Stimulated activated CD4-positive, alpha-beta T cell treated with anti-CD3 and anti-CD28 coated beads, Interleukin-1b, Interleukin-23, amount 100 ng/mL, for 1 hour (primary cell): ENCODE measurements around the gene KCNJ4.

ENCODE experiments used
- DNase-seq, 2 donors: peaks; one replicate each; pipeline ENCODE4 v3.0.0-alpha.2; 2020; ENCODE audit warnings: low read depth in 2 of 2

Gene KCNJ4

DNA sequence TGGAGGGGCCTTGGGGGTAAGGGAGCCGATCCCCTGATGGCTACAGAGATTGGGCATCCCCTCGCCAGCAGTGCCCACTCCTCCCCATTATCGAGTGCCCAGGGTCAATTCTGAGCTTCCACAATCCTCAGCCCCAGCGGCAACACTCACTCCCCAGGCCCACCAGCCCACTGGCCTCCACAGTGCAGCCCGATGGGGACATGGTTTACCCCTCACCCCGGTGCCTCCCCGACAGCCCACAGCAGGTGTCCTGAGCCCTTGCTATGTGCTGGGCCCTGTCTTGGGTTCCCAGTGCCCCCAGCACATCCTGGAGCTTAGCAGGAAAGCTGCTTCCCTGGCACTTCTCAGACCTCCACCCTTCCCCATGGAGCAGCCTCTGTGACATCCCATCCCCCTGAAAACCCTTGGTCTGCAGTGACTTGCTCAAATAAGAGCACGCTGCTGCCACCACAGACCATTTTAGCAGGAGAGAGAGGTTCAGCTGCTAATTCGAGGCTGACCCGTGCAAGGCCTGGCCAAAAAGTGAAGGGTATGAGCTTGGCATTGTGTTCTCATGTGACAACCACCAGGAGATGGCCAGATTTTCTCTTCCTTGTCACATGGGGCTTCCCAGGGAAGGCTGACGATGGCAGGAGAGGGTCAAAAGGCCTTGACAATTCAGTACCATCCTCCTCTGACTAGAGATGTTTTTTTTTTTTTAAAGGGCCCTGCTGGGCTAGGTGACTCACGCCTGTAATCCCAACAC lies 23.6 kb downstream of the KCNJ4 start:
- no peak for DNase-seq

DNA sequence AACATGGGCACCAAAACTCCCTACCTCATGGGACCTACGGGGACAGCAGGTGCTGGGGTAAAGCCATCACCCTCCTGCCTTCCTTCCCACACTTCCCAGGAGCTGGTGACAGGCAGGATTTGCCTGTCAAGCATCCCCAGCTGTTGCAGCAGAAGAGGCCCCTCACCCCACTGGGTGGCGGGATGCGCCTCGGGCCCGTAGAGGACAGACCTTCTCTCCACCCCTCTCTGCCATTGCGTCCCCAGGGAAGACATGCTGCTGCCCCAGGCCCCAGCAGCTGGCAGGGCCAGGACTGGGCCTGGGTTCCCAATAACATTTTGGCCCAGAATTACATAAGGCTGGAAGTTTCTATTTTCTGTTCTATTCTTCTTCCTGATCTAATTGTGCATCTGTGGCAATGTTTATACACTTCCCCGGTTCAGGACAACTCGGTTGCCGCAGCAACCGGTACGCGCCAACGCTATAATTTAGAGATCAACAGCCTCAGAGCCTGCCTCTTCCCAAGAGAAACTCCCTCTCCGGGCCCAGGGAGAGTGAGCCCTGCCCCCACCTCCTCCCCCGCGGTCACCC lies 25.4 kb downstream of the KCNJ4 start:
- DNase-seq, result no peak

DNA sequence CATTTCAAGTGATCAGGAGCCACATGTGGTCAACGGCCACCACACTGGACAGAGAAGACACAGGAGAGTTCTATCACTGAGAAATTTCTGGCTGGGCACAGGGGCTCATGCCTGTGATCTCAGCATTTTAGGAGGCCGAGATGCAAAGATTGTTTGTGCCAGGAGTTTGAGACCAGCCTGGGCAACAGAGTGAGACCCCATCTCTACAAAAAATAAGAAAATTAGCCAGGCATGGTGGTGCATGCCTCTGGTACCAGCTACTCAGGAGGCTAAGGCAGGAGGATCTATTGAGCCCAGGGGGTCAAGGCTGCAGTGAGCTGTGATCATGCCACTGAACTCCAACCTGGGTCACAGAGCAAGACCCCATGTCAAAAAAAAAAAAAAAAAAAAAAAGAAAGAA lies 26.3 kb downstream of the KCNJ4 start:
- DNase-seq, result no peak

DNA sequence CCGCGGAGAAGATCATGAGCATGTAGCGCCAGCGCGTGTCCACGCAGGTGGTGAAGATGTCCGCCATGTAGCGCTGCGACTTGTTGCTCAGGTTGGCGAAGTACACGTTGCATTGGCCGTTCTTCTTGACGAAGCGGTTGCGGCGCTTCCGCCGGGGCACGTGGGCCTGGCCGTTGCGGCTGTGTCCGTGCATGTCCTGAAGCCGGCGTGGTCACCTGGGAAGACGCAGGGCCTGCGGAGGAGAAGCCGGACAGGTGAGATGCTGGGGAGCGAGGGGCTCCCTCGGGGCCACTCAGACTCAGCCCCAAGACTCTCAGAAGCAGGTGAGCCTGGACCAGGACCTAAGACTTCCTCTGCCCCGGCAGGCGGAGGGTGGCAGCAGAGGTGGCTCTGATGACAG lies 27.1 kb downstream of the KCNJ4 start:
- DNase-seq, result no peak

DNA sequence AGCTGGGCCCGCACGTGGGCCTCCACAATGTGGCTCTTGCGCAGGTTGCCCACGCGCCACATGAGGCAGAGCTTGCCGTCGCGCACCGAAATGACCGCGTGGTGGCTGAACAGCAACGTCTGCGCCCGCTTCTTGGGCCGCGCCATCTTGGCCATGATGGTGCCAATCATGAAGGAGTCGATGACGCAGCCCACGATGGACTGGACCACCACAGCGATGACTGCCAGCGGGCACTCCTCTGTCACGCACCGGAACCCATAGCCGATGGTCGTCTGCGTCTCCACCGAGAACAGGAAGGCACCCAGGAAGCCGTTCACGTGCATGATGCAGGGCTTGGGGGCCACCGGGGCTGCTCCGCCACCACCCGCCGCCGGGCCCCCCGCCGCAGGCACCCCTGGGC lies 27.5 kb downstream of the KCNJ4 start:
- no peak for DNase-seq

DNA sequence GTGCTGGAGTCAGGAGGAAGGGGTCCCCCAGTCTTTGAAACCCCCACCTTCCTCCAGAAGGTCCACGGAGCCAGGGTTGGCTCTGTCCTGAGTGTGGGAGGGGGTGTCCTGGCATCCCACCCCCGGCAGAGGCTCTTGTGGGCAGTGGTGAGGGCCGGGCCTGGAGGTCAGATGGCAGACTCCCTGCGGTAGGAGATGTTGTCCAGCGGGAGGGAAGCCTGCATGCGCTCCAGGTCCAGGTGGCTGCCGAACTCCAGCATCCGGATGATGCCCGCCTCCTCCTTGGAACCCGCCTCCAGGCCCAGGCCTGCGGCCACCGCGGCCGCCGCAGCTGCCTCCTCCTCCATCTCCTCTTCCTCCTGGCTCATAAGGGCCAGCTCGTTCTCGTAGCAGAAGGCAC lies 28.4 kb downstream of the KCNJ4 start:
- DNase-seq, result no peak

DNA sequence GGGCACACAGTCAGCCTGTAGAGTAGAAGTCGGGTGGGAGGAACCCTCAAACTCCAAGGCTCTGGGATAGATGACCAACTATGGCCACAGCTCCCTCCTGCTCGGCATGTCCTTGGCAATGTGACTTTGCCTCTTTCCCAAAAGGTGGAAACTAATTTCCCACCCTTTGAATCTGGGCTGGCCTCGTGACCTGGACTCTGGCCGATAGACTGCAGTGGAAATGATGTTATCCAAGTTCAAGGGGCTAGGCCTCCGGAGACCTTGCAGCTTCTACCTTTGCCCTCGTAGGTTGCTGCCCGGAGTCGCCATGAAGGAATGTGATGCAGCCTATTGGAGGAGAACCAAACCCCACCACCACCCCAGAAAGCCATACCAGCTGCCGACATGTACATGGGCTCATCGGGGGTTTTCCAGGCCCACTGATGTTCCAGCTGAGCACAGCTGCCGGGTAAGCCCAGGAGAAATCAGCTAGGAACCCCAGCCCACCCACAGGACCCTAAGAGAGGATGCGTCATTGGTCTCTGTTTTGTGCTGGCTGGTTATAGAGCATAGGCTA lies 30.4 kb downstream of the KCNJ4 start:
- DNase-seq, result no peak

DNA sequence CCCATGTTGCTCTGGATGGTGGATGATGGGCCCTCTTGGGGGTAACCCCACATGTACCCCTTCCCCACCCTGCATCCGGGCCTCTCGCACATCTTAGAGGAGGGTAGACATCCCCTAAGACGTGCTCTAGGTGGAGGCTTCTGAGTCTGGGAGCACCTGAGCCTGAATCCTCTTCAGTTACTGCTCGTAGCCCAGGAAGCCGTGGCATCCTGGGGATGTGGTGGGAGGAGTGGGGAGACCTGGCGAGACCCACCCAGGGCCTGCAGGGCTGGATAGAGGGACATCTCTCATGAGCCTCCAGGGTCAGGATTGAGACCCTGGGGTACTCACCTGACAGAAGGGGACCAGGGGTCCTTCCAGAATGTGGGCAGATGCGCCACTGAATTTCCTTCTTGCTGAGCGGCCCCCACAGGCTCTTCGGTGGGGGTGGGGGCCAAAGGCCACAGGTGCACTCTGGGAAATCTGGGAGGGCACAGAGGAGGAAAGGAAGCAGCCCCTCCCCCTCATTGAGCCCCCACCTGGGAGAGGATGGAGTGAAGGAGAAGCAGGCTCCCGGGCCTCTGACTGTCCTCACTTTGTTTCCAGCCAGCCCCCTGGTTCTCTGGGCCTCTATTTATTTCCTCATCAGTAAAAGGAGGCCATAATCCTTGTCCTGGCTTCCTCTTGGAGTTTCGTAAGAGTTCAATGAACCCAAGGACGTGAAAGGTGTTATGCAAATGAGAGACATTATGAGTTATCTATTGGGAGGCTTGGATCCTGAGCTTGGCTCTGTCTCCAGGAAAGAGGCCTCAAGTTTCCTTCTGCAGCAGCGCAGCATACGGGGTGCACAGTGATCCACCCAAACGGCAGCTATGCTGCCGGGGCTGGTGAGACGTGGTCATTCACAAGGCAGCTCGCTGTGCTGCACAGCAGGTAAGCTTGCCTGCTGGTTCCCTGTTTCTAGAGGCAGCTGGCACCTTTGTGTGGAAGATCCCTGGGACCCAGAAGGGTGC lies 31.2 kb downstream of the KCNJ4 start:
- DNase-seq, result no peak

DNA sequence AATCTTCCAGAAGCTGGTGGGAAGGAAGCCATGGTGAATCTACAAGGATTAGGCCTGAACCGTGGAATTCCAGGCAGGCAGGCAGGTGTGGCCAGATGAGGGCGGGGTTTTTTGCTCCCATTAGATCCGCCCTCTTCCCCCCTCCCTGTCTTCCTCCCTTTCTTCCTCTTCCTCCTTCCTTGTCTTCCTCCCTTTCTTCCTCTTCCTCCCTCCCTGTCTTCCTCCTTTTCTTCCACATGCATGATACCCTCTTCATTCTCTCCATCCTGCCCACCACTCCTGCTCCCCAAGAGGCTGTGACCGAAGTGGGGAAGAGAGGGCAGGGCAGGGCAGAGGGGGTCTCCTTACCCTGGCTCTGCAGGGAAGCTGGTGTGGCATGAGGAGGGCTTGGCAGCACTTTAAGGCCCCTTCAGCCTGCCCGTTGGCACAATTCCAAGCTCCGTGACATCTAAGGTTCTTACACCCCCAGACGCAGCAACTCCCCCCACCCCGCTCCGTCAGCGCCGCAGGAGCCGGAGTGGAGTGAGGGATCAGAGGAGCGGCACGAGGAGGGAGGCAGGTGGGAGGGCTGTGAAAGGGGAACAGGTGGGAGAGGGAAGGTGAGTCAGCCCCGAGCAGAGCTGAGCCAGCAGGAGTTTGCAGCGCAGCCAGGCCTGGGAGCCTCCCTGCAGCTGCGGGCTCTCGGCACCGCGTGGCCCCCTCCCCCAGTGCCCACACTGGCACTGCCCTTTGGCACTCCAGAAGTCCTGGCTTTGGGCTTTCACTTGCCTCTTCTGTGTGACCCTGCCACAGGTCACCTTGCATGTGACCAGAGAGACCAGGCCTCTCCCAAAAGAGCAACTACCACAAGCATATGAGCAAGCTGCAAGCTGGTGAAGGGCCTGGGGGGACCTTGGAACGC lies 32.1 kb downstream of the KCNJ4 start:
- no peak for DNase-seq

DNA sequence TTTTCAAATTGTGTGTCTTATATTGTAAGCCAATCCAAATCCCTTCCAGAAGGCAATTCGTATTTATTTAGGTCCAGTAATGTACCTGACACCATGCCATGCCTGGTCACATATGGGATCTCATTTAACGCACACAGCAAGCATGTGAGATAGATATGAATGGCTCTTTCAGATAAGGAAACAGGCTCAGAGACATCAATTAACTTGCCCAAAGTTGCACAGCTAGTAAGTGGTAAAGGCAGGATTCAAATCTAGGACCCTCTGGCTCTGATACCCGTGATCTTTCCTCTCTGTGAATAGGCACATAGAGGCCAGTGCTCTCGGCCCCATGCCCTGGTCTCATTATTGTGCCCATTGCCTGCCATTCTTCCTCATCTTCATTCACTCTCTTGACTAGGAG lies 34.3 kb downstream of the KCNJ4 start:
- DNase-seq, result no peak

DNA sequence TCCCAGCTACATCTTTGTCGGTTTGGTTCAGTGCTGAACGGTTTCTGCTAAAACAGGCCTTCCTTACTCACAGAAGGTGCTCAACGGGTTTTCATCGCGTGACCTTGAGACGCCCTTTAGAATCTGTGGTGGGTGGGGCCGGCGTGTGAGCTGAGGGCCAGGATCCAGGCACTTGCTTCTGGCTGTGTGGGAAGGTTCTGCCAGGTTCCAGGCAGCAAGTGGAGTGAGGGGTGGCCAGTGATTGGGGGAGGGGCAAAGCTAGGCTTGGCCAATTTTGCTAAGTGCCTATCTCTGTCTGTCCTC lies 35.2 kb downstream of the KCNJ4 start:
- DNase-seq, result no peak

DNA sequence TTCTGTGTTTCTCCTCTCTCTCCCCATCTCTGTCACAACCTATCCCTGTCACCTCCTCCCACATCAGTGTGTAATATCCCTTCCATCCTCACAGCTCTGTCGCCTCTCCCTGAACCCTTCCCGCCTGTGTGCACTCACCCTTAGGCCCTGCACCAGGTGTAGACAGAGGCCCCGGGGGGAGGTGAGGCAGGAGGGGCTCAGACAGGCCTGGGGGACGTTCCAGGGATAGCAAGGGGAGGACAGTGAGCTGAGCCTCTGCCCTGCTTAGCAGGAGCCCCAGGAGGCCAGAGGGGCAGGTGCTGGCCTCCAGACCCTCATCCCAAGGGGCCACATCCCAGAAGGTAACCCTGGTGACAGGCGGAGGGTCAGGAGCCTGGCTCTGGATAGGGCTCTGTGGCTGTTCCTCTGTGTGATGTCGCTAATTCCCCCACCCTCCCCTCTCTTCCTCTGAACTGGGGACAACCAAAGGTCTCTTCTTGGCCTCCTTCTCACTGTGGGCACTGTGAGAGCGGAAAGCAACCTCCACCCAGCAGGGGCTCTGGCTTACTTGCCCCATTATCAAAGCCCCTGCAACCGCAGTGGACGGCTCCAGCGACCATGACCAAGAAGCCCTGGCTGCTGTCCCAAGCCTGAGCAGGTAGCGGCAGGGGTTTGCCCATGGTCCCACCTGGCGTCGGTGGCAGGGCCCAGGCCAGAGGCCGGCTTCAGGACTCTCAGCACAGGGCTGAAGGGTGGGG lies 35.7 kb downstream of the KCNJ4 start:
- no peak for DNase-seq

DNA sequence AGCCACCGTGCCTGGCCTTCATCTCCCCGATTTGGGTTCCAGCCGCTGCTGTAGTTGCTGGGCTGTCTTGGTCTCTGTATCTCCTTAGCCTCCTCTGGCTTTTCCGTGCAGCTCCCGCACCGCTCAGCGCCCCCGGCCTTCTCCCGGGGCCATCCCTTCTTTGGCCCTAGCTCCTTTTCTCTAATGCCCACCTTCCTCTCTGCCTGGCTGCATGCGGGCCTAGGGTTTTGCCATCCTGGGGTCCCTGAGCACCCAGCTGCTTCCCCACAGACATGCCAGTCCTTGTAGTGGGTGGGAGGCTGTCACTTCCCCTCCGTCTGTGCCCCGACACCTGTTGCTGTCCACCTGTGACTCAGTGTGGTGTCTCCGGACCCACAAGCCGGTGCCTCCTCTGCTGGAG lies 36.4 kb downstream of the KCNJ4 start:
- DNase-seq, result no peak

DNA sequence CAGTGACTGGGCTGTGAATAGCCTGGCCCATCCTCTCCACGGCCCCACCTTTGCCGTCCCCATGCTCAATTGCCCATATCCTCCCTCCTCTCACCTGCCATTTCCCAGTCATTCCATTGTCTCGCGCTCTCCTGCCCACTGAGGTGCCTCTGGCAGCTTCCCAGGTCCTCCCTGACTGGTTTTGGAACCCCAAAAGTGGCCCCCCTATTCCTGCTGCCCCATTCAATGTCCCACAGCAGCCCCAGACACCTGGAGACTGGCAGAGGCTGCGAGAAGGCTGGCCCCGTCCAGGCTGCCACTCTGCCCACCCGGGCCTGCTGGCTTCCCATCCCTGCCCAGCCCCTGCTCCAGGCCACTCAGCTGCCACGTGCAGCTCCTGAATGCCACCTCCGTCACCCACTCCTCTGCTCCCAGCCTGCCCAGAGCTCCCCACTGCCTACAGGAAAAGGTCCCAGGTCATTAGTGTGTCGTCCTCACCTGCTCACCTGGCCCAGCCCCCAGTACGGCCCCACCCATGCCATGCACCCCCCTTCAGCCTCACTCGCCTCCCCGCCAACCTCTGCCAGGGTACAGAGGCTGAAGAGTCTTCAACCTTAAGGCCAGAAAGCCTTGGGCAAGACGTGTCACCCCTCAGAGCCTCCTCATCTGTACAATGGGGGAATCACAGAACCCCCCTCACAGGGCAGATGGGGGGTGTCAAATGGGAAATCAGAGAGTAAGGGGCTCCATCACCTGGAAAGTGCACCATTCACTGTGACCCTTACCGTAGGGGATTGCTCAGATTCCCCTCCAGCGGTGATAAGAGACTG lies 37.5 kb downstream of the KCNJ4 start:
- DNase-seq, result no peak

DNA sequence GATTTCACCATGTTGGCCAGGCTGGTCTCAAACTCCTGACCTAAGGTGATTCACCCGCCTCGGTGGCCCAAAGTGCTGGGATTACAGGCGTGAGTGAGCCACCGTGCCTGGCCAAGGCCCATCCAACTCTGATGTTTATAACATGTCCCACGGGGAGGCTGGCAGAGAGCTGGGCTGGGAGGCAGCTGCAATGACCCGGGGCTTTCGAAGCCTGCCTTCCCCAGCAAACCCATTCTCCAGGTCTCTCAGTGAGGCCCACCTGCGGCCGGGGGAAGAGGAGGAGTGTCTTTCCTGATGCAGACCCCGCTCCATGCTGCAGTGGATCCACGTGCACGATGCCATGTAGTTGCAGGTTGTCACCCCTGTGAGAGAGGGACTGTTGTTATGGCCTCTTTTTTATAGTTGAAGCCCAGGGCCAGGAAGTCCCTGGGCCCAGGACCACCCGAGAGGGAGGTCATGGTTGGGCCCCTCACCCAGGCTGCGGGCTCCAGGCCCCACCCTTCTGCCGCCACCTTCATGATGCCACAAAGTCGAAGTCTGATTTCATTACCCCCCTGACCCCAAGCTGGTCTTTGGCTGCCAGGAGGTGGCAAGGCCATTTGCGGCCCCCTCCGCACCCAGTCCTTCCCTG lies 38.3 kb downstream of the KCNJ4 start:
- DNase-seq, result no peak

DNA sequence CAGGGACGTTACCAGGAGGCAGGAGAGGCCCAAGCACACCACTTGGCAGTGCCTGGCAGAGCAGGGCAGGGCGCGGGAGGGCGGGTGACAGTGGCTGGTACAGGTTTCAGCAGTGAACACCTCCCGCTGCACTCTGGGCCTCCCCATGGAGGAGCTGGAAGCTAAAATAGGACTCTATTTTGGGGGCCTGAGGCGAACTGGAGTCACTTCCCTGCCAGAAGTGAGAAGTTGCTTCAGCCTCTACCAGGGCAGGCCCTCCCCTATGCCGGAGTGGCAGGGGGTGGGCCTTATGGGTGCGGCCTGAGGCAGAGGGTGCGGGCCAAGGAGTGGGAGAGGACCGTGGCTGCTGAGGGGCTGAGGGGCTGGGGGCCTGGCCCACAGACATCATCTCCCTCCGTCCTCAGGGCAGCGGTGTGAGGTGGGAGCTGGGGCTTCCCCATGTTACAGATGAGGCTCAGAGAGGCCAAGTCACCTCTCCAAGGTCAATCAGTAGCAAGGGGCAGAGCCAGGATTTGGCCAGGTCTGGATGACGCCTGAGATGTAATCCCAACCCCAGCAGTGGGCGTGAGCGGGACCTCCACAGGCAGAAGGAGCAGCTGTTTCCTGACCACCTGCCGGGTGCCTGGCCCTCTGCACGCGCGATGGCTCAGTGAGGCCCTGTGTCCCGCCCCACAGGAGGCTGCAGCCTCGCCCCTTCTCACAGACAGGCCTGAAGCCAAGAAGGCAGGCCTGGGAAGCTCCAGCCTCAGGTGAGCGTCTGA lies 39.3 kb downstream of the KCNJ4 start:
- DNase-seq, result no peak

DNA sequence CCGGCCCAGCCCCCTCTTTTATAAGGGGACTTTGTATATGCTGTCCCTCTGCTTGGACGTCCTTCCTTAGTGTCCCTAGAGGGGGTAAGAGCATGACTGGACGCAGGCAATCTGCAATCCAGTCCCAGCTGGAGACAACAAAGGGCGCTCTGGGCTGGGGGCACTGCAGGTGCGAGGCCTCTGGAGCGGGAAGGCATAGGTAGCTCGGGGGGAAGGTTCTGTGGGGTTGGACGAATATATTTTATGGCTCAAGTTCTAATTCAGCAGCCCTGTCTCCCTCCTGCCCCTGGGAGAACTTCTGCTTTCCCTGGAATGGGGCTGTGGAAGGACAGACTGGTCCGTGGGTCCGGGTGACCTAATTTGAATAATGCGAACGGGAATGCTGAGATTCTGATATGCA lies 40.0 kb downstream of the KCNJ4 start:
- no peak for DNase-seq

DNA sequence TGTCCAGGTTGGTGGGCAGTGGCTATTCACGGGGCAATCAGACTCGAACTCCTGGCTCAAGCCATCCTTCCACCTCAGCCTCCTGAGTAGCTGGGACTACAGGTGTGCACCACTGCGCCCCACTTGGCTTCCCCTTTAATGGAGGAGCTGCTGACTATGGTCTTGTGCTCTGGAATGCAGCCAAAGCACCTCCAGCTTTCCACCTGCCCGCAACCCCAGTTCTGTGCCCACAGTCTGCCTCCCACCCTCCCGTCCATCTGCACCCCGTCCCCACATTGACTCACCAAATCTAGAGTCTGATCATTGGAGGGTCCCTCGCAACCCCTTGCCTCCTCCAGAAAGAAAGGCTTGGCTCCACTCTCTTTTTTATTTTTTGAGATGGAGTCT lies 41.0 kb downstream of the KCNJ4 start:
- DNase-seq, result no peak
